ENCODE results near the gene PUSL1.
"Not testable (repeated sequence)": the region's sequence is repeated elsewhere in the genome, so short reads cannot be mapped to it uniquely, and the experiment has no call there.

PUSL1 gene

GRCh38 chr1:1310476-1311053 lies 2.2 kb downstream of the PUSL1 start:
- DNase-seq = no peak

- DNase-seq = no peak
Measured at GRCh38 chr1:1311107-1312104, 3.0 kb downstream of the PUSL1 start.

GRCh38 chr1:1312450-1313314 lies 4.3 kb downstream of the PUSL1 start:
- DNase-seq = no peak

GRCh38 chr1:1313500-1314236 lies 5.3 kb downstream of the PUSL1 start:
- DNase-seq = no peak

- DNase-seq = no peak
Measured at GRCh38 chr1:1314237-1314586, 5.8 kb downstream of the PUSL1 start.

- DNase-seq = no peak
Measured at GRCh38 chr1:1314678-1315335, 6.4 kb downstream of the PUSL1 start.

GRCh38 chr1:1315435-1315954 lies 7.1 kb downstream of the PUSL1 start:
- DNase-seq = no peak

GRCh38 chr1:1316199-1316598 lies 7.8 kb downstream of the PUSL1 start:
- not testable (repeated sequence) for DNase-seq

GRCh38 chr1:1317420-1317819 lies 9.0 kb downstream of the PUSL1 start:
- no peak for DNase-seq

- DNase-seq = no peak
Measured at GRCh38 chr1:1318131-1318652, 9.8 kb downstream of the PUSL1 start.

- DNase-seq = no peak
Measured at GRCh38 chr1:1318777-1319645, 10.6 kb downstream of the PUSL1 start.

GRCh38 chr1:1319646-1319941 lies 11.2 kb downstream of the PUSL1 start:
- no peak for DNase-seq

- no peak for DNase-seq
Measured at GRCh38 chr1:1320666-1321448, 12.5 kb downstream of the PUSL1 start.

- DNase-seq = no peak
Measured at GRCh38 chr1:1321477-1321876, 13.1 kb downstream of the PUSL1 start.

GRCh38 chr1:1322418-1322817 lies 14.0 kb downstream of the PUSL1 start:
- no peak for DNase-seq

- DNase-seq = no peak
Measured at GRCh38 chr1:1322952-1323351, 14.6 kb downstream of the PUSL1 start.

- no peak for DNase-seq
Measured at GRCh38 chr1:1324084-1324523, 15.7 kb downstream of the PUSL1 start.

- peak; percentile 97 for DNase-seq
Measured at GRCh38 chr1:1324524-1325287, 16.3 kb downstream of the PUSL1 start, which contains the start of the genes CPTP and INTS11. TSS of gene CPTP (plus strand) at chr1:1324802. CDS start at chr1:1326911, 2,109 bp downstream. TSS of gene INTS11 (minus strand) at chr1:1324660. CDS start at chr1:1324608, 52 bp downstream.
